RWPE1 (cell line): ENCODE results near the gene SEPHS2.
"Not testable (repeated sequence)": the region's sequence is repeated elsewhere in the genome, so short reads cannot be mapped to it uniquely, and the experiment has no call there.

ENCODE experiments used
- CTCF ChIA-PET: fragments of 350-600 bp; sonication (Branson Sonifier 250); formaldehyde crosslinking; extraction: SDS; loops from one replicate; lab custom pipeline; 2021; lab: Yijun Ruan, JAX
- POLR2A ChIA-PET: fragments of 400-600 bp; formaldehyde crosslinking; extraction: SDS; loops from one replicate; lab custom pipeline; 2020; ENCODE audit warnings: antibody characterized with exemption; ENCODE audit not compliant: low non-redundant PET; lab: Yijun Ruan, JAX
- DNase-seq: peaks from one replicate; pipeline ENCODE4 v3.0.0; 2012; ENCODE audit warnings: low spot score
- H3K27ac ChIP-seq: fragments of 450-650 bp; 2 replicates; pipeline ENCODE4 v1.5.1; 2017
- TF ChIP-seq, protein P1 (sequence below): fragments of 450-650 bp; conservative IDR thresholded peaks from 2 replicates; pipeline ENCODE4 v1.5.1; 2017; ENCODE audit warnings: low read depth, mild to moderate bottlenecking

Gene SEPHS2

DNA sequence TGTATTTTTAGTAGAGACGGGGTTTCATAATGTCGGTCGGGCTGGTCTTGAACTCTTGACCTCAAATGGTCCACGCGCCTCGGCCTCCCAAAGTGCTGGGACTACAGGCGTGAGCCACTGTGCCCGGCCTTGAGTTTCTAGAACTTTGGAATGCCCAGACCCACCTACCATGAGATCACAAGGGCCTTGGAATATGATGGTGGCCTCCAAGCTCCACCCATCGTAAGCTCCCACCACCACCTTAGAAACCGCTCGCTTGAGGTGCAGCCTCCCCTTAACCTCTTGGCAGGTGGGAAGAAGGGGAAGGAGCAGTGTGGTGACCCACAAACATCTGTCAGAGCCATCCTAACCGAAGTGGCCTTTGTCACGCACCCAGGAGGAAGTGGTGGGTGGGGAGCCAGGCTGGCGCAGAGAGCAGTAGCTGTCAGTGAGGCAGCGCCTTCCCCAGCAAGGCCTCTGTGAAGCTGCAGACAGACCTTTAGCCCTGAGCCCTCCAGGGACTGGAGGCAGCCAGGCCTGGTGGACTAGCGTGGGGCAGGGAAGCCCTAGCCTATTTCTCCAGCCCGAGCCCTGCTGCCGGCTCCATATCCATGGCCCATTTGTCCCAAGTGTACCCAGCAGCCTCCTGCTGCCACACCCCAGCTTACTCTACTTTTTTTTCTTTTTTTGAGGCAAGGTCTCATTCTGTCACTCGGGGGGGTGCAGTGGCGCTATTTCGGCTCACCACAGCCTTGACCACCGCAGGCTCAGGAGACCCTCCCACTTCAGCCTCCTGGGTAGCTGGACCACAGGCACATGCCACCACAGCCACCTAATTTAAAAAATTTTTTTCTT lies 13.1 kb upstream of the SEPHS2 start:
- TF ChIP-seq, protein P1, sequence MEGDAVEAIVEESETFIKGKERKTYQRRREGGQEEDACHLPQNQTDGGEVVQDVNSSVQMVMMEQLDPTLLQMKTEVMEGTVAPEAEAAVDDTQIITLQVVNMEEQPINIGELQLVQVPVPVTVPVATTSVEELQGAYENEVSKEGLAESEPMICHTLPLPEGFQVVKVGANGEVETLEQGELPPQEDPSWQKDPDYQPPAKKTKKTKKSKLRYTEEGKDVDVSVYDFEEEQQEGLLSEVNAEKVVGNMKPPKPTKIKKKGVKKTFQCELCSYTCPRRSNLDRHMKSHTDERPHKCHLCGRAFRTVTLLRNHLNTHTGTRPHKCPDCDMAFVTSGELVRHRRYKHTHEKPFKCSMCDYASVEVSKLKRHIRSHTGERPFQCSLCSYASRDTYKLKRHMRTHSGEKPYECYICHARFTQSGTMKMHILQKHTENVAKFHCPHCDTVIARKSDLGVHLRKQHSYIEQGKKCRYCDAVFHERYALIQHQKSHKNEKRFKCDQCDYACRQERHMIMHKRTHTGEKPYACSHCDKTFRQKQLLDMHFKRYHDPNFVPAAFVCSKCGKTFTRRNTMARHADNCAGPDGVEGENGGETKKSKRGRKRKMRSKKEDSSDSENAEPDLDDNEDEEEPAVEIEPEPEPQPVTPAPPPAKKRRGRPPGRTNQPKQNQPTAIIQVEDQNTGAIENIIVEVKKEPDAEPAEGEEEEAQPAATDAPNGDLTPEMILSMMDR: no peak
- ChIA-PET CTCF (interaction anchor here (0.8 to 0.9 kb wide), 2 partner anchors 9 to 90 kb away, joined by 3 read pairs; no protein-coding TSS in a partner anchor), POLR2A (interaction anchor here (0.5 to 0.6 kb wide), 3 partner anchors 21 to 175 kb away, joined by 5 to 6 read pairs (median 5); no protein-coding TSS in a partner anchor)
- no peak overlapping the region for H3K27ac ChIP-seq
- DNase-seq: no peak

DNA sequence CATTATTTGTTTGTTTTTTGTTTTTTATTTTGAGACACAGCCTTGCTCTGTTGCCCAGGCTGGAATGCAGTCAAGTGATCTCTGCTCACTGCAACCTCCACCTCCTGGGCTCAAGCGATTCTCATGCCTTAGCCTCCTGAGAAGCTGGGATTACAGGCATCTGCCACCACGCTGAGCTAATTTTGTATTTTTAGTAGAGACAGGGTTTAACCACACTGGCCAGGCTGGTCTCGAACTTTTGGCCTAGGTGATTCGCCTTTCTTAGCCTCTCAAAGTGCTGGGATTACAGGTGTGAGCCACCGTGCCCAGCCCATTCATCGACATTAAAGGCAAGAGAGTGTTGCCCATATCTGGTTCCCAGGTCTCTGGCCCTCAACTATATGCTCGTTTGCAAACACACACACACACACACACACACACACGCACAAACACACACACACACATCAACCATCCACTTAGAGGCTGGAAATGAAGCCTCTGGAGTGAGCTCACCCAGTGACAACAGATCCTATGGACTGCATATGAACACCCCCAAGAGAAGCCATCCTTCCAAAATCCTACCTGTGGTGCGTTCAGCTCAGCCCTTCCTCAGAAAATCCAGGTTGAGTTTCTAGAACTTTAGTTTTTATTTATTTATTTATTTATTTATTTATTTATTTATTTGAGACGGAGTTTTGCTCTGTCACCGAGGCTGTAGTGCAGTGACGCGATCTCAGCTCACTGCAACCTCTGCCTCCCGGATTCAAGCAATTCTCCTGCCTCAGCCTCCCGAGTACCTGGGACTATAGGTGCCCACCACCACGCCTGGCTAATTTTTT lies 12.3 kb upstream of the SEPHS2 start:
- ChIA-PET POLR2A (interaction anchor here (0.6 to 0.7 kb wide), 2 partner anchors 67 to 128 kb away, joined by 3 to 6 read pairs; no protein-coding TSS in a partner anchor), CTCF (interaction anchor here (0.9 kb wide), 1 partner anchor 9 kb away, joined by 3 read pairs; no protein-coding TSS in a partner anchor)
- no peak overlapping the region for H3K27ac ChIP-seq
- no peak for DNase-seq
- TF ChIP-seq, protein P1: no peak

DNA sequence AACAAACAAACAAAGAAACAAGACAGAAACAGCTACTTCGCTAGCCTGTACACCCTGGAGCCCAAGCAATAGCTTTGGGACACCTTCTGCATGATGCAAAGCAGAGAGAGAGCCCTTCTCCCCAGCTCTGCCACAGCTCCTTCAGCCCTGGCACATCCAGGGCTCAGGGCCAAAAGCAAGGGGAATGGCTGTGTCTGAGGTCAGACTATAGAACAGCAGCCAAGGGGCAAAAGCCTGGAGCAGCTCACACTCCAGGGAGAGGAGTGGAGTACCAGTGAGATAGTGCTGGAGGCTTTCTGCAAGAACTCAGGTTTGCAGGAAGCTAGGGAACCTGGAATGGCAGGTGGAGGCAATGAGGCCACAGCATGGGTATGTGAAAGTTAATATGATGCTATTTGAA lies 11.6 kb upstream of the SEPHS2 start:
- TF ChIP-seq, protein P1: no peak
- POLR2A ChIA-PET: interaction anchor here (0.7 kb wide), 1 partner anchor 68 kb away, joined by 3 read pairs; no protein-coding TSS in a partner anchor
- H3K27ac ChIP-seq: no peak overlapping the region
- CTCF ChIA-PET: interaction anchor here (0.5 kb wide), 1 partner anchor 61 kb away, joined by 3 read pairs; no protein-coding TSS in a partner anchor
- DNase-seq: no peak

DNA sequence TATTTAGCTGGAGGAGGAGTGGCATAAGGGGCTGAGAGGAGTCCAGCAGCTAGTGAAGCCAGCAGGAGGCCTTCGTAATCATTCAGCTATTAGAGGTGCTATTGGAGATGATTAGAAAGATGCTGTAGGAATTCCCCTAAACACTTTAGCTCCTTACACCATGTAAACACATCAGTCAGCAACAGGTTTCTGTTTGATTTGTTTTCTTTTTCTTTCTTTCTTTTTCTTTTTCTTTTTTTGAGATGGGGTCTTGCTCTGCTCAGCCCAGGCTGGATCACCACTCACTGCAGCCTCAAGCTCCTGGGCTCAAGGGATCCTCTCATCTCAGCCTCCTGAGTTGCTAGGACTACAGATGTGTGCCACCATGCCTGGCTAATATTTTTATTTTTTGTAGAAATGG lies 10.6 kb upstream of the SEPHS2 start:
- TF ChIP-seq, protein P1: no peak
- no peak overlapping the region for H3K27ac ChIP-seq
- DNase-seq: no peak
- POLR2A ChIA-PET: interaction anchor here (0.7 kb wide), 1 partner anchor 12 kb away, joined by 3 read pairs; no protein-coding TSS in a partner anchor
- CTCF ChIA-PET: interaction anchor here (0.6 kb wide), 2 partner anchors 8 to 76 kb away, joined by 3 read pairs; no protein-coding TSS in a partner anchor

DNA sequence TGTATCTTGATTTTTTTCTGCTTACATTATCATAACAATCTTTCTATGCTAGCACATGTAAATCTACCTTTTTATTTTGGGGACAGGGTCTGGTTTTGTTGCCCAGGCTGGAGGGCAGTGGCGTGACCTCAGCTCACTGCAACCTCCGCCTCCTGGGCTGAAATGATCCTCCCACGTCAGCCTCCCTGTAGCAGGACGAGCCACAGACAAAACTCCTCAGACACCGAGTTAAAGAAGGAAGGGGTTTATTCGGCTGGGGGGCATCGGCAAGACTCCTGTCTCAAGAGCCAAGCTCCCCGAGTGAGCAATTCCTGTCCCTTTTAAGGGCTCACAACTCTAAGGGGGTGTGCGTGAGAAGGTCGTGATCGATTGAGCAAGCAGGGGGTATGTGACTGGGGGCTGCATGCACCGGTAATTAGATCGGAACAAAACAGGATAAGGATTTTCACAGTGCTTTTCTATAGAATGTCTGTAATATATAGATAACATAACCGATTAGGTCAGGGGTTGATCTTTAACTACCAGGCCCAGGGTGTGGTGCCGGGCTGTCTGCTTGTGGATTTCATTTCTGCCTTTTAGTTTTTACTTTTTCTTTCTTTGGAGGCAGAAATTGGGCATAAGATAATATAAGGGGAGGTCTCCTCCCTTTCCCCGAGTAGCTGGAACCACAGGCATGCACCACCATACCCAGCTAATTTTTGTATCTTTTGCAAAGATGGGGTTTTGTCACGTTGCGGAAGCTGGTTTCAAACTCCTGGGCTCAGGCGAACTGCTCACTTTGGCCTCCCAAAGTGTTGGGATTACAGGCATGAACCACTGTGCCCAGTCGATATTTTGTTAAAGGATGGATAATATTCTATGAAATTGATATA lies 7.3 kb upstream of the SEPHS2 start:
- H3K27ac ChIP-seq, CTCF ChIA-PET, DNase-seq, POLR2A ChIA-PET: not testable (repeated sequence)

DNA sequence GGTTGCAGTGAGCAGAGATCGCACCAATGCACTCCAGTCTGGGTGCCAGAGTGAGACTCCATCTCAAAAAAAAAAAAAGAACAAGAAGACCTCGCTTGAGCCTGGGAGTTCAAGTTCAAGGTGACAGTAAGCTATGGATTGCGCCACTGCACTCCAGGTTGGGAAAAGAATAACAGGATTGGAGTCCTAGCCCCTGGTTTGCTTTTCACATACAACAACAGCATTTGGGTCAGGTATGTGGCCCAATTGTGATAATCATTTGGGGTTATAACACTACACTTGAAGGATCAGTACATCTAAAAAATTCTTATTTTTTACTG lies 3.4 kb upstream of the SEPHS2 start:
- DNase-seq: no peak
- ChIA-PET CTCF (interaction anchor here (0.6 to 1.6 kb wide), 8 partner anchors 9 to 109 kb away, joined by 3 to 11 read pairs (median 4); partner anchors contain the start of gene ZNF764), POLR2A (no interaction called here)
- TF ChIP-seq, protein P1: no peak
- H3K27ac ChIP-seq: no peak overlapping the region
